Activated CD8-positive, alpha-beta memory T cell treated with anti-CD3 and anti-CD28 coated beads, Interleukin-2, amount 50 U/mL, for 1 hour (primary cell): ENCODE data around the gene RNF115.
"Not testable (repeated sequence)": the region's sequence is repeated elsewhere in the genome, so short reads cannot be mapped to it uniquely, and the experiment has no call there.

ENCODE experiments used
- DNase-seq: peaks from one replicate; pipeline ENCODE4 v3.0.0-alpha.2; 2020; ENCODE audit errors: extremely low read depth

The RNF115 gene

GRCh38 chr1:145777357-145778145 is 46.3 kb downstream of the RNF115 start:
- no peak for DNase-seq

GRCh38 chr1:145773423-145773822 is 50.5 kb downstream of the RNF115 start:
- no peak for DNase-seq

- no peak for DNase-seq
Observed at GRCh38 chr1:145771056-145771455, 52.8 kb downstream of the RNF115 start.

GRCh38 chr1:145768004-145768403 is 55.9 kb downstream of the RNF115 start:
- DNase-seq: not testable (repeated sequence)

- DNase-seq: not testable (repeated sequence)
Observed at GRCh38 chr1:145766926-145767325, 57.0 kb downstream of the RNF115 start.

- not testable (repeated sequence) for DNase-seq
Observed at GRCh38 chr1:145765585-145766360, 58.1 kb downstream of the RNF115 start.

- DNase-seq: not testable (repeated sequence)
Observed at GRCh38 chr1:145765127-145765526, 58.8 kb downstream of the RNF115 start.

GRCh38 chr1:145764231-145764940 is 59.5 kb downstream of the RNF115 start:
- not testable (repeated sequence) for DNase-seq

- not testable (repeated sequence) for DNase-seq
Observed at GRCh38 chr1:145762001-145762400, 61.9 kb downstream of the RNF115 start.

- not testable (repeated sequence) for DNase-seq
Observed at GRCh38 chr1:145761498-145761897, 62.4 kb downstream of the RNF115 start.

GRCh38 chr1:145760395-145760949 is 63.4 kb downstream of the RNF115 start:
- not testable (repeated sequence) for DNase-seq

GRCh38 chr1:145759721-145760120 is 64.2 kb downstream of the RNF115 start:
- no peak for DNase-seq

GRCh38 chr1:145758575-145758974 is 65.3 kb downstream of the RNF115 start:
- DNase-seq: no peak

GRCh38 chr1:145758116-145758515 is 65.8 kb downstream of the RNF115 start:
- DNase-seq: no peak

- no peak for DNase-seq
Observed at GRCh38 chr1:145757420-145757819, 66.5 kb downstream of the RNF115 start.

GRCh38 chr1:145751491-145752037 is 72.3 kb downstream of the RNF115 start:
- no peak for DNase-seq

- no peak for DNase-seq
Observed at GRCh38 chr1:145750426-145750825, 73.5 kb downstream of the RNF115 start.

- no peak for DNase-seq
Observed at GRCh38 chr1:145747398-145748247, 76.3 kb downstream of the RNF115 start.

GRCh38 chr1:145740269-145740668 is 83.6 kb downstream of the RNF115 start:
- no peak for DNase-seq

GRCh38 chr1:145736191-145736590 is 87.7 kb downstream of the RNF115 start:
- no peak for DNase-seq

- DNase-seq: no peak
Observed at GRCh38 chr1:145730900-145731299, 93.0 kb downstream of the RNF115 start.
